GM12874 (cell line): ENCODE data around the gene CCNY.

Source experiments
- TF ChIP-seq, protein P1 (sequence below): IDR thresholded peaks from 2 replicates; pipeline ENCODE4 v1.5.1; 2011; ENCODE audit warnings: low read depth, mild to moderate bottlenecking, control low read depth, low read length, moderate library complexity; ENCODE audit not compliant: insufficient read depth

CCNY gene

DNA sequence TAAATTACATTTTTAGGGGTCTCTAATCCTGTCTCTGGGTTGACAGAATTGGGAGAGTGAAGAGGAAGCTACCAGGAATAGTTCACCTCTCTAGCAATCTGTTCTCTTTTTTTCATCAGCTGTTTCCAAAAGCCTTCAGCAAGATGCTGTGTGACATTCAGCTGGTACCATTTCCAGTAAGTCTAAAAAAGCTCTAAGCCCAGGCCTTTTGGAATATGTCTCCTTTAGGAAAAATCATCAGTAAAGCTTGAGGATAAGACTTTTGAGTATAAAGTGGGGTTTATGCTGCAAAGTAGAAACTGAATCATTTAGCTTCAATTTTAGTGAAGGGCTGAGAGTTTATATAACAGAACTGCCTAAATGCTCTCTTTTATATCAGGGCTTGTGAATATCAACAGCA lies 81.5 kb downstream of the CCNY start:
- TF ChIP-seq, protein P1, sequence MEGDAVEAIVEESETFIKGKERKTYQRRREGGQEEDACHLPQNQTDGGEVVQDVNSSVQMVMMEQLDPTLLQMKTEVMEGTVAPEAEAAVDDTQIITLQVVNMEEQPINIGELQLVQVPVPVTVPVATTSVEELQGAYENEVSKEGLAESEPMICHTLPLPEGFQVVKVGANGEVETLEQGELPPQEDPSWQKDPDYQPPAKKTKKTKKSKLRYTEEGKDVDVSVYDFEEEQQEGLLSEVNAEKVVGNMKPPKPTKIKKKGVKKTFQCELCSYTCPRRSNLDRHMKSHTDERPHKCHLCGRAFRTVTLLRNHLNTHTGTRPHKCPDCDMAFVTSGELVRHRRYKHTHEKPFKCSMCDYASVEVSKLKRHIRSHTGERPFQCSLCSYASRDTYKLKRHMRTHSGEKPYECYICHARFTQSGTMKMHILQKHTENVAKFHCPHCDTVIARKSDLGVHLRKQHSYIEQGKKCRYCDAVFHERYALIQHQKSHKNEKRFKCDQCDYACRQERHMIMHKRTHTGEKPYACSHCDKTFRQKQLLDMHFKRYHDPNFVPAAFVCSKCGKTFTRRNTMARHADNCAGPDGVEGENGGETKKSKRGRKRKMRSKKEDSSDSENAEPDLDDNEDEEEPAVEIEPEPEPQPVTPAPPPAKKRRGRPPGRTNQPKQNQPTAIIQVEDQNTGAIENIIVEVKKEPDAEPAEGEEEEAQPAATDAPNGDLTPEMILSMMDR: no peak

DNA sequence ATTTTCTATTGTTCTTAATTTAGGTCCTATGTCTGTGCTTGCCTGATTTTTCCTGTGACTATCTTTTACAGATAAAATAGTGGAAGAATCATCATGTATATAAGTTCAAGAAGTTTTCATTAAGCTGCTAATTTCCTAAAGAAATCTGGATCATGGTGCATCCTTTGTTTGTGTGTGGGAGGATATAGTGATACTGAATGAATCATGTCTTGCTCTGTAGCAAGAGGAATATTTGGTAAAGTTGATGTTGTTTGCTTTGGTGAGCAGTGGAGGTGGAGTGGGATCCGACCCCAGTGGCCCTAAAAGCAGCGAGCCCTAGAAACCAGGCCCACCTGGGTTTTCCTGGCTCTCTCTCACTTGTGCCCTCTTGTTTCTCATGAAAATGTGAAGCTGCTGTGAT lies 83.7 kb downstream of the CCNY start:
- TF ChIP-seq, protein P1: no peak

DNA sequence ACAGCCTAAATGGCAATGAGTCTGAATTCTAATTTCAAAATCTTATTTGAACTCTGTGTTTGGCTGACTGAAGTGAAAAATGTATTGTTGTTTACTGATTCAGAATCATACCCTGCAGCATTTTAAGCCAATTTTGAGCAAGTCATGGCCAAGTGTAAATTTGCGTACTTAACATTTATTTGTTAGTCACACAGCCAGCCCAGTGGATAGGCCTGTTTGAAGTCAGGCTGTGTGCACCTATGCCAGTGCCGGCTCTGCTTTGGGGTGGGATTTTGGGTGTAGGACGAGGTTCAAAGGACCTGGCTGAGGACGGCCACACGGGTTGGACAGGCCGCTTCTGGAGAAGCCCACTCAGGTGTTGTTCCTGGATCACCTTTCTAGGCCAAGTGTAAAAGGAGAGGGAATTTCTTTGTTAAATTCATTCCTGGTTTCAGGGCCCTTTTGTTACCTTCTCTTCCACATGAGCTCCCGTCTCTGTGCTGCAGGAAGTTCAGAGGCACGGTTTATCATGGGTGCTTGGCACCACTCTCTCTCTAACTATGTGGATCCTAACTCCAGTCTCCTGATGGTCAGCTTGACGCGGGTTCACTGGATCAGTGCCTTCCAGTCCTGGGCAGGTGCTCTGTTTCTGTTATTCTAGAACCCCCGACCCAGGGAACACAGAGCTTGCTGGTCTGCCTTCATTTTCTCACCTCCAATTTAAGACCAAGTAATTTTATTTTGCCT lies 84.7 kb downstream of the CCNY start:
- TF ChIP-seq, protein P1: no peak

DNA sequence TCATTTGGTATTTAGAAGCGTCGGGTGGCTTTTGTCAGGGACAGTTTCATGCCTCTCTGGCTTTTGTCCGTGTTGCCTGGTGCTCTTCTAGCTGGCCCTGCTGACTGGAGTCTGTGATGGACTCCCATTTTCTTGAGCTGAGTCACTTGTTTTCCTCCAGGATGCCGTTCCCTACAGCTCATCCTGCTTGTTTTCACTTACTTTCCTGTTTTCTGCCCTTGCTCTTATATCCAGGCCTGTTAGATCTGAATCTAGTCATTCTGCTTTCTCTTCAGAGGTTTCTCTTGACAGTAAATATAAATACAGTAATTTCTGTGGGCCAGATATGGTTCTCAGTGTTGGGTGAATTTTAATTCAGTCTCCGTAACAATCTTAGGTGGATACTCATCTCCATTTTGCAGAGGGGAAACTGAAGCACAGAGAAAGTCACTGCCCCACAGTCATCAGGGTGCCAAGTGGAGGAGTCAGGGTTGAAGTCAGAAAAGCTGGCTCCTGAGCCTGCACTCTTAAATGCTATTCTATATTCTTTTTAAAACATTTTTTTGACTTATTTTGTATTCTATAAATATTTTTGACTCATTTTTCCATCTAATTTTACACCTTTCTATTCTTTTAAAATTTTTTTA lies 85.4 kb downstream of the CCNY start:
- TF ChIP-seq, protein P1: no peak

DNA sequence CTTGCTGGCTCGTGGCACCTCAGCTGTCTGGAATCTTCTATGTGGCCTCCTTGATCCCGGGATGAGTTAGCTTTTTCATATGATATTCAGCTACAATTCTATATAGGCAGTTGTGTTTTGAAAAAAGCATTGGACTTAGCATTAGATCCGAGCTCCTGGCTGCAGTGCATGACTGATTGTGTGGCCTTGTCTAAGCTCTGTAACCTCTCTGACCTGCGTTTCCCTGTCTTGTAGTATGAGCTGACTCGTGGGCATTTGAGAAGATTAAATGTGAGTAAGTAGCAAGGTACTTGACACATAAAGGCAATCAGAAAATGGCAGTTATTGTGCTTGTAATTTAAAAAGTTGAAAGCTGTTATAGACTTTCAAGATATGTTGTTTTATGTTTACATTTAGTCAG lies 85.9 kb downstream of the CCNY start:
- TF ChIP-seq, protein P1: no peak

DNA sequence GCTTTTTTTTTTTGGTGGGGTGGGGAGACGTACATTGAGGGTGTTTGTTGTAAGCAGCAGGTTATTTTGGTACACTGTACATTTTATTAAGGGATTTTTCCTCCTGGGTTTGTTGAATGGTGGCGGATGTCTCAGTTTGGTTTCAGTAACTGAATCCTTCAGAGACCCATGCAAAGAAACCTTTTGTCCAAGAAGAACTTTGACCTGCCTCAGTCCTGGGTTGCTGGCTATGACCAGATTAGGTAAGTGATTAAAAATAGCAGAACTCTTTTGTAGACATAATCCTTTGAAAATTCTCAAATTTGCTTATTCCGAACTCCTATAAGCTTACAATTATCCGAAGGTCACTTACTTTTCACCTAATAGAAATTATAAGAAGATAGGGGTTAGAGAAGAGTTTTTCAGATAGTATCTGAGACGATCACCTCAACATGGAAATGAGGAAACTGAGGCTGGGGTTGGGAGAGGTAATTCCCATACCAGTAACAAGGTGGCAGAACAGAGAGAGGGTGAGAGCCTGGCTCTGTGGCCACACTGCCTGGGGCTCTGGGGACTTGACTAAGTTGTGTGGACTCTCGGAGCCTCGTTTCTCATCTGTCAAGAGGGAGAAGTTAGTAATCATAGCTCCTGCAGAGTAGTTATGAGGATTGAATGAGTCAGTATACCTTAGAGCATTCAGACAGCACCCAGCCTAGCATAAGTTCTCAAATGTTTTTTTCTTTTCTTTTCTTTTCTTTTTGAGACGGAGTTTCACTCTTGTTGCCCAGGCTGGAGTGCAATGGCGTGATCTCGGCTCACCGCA lies 87.4 kb downstream of the CCNY start:
- TF ChIP-seq, protein P1: no peak

DNA sequence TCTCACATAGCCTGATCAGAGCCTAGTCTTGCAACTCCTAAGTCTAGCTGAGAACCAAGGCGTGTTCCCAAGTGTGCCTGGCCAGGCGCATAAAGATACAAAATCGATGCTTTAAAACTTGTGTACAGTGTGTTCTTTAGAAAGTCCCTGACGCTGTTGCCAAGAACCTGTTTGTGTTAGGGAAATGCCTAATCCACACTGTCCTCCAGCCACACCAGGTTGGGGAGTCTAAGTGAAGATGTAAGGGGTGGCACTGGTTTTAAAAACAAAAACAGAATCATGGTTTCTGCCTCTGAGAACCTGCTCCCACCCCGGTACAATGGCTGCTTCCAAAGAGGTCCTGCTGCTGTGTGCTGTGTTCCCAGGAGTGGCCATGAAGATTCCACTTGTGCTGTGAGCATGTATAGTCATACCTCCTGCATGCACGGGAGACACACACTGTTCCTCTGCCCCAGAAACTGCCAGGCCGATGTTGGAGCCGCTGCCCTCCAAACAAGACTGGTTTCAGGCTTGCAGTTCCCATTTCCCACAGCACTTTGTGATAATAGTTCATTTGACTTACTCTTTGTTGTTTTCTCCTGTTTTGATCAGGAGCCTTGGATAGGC lies 88.5 kb downstream of the CCNY start:
- TF ChIP-seq, protein P1: no peak
